Glomerular visceral epithelial cell (primary cell): Measurements from ENCODE around the gene GJB4.
A peak's percentile ranks its signal among the peaks of the same experiment; 100 is the strongest.

Experiments
- DNase-seq: peaks from one replicate; pipeline ENCODE4 v3.0.0-alpha.2; 2016; ENCODE audit errors: extremely low spot score

The GJB4 gene

GRCh38 chr1:34778381-34778780 is 18.8 kb downstream of the GJB4 start:
- DNase-seq = no peak

- no peak for DNase-seq
Observed at GRCh38 chr1:34779005-34779404, 19.5 kb downstream of the GJB4 start.

DNA sequence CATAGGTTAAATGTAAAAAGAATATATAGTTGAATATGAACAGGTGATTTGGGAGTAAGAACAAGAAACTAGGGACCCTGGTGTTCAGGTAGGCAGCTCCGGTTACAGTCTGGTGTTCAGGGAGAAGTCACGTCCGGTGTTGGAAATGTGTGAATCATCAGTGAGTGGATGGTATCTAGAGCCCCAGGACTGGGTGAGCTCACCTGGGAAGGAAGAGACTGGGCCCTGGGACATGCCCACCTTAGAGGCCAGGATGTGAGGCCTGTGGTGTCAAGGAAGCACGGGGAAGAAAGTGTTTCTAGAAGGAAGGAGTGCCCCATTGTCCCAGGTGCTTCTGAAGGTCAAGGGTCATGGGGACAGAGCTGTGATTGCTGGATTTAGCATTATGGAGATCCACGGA is 20.0 kb downstream of the GJB4 start:
- no peak for DNase-seq

DNA sequence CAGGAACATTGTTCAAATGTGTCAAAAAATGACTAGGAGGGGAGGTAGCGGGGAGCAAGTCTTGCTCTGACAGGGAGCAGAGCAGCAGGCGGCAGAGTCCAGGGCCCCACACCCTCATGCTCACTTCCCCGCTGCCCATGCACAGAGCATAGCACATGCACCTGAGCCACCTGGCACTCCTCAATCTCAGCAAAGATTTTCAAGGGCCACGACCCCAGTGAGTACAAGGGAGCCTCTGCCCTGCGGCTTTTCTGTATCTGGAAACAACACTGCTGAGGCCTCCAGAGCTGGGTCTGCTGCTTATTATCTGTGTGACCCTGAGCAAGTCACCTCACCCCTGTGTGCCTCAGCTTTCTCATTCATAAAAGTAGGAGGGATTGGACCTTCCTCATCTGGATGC is 20.4 kb downstream of the GJB4 start:
- no peak for DNase-seq

DNA sequence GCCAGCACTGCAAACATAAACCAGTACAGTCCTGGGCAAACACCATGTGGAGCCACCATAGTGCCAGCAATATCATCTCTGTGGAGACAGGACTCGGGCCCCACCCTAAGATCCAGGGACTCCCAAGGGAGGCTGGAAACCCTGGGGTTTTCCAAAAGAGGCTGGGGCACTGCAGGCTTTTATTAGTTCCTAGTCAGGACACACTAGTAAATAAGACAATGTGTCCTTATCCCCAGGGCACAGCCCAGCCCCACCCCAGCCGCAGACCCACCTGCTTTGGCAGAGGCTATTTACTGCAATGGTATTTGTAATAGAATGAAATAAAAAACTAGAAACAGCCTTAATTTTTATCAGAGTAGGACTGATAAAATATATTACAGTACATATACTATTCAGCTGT is 21.0 kb downstream of the GJB4 start:
- DNase-seq = no peak

DNA sequence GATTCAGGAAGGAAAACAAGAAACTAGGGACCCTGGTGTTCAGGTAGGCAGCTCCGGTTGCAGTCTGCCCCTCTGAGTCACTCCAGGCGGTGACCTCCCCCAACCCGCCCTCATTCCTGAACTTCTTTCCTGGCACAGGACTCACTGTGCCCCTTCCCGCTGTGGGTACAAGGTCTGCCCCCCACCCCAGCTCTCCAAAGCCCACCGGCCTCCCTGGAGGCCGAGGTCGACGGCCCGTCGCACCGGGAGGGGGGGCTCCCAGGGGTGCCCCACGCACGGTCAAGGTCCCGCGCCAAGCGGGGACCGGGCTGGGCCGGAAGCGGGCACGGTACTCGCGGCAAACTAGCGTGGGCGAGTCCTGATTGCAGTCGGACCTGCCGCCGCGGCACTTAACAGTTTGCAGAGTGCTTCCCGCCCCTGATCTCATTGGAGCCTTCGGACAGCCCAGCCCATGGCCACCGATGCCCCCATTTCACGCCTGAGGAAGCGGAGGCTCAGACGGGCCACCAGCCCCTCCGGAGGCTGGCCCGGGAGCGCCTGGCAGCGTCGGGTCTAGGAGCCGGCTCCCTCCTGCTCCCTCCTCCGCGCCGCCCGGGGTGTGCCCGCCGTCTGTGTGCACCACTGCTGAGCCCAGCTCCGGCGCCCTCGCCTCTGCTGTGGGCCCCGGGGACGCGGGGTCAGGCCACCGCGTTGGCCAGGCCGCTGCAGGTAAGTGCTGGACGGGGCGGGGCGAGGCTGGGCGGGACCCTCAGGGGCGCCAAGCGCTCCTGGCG is 21.7 kb downstream of the GJB4 start, which contains the start of gene GJB3:
GJB3 (plus strand) TSS at position 144 of the 773 bp plus-strand sequence. CDS start 3,549 bp downstream, outside the sequence.
- no peak for DNase-seq

DNA sequence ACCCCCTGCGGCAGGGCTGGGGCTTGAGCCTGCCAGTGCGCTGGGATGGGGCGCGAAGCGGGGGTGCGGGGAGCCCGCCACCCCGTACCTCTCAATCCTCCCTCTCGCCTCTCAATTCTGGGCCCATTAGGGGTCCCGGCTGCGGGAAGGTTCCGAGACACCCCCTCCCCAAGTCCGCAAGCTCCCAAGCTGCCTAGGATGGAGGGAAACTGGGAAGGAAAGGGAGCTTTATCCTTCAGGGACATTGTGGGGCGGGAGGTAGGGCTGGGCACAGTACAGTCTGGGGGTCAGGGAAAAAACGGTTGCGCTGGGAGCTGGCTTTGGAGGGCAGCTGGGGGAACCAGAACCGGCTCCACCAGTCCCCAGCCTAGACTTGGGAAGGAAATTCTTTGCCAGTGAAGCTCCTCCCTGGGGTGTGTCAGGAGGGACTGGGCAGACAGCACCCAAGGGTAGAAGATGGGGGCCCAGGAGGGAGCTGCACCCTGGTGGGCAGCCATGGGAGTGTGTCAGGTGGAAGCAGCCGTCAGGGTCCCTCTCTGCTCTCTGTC is 22.4 kb downstream of the GJB4 start:
- no peak for DNase-seq

DNA sequence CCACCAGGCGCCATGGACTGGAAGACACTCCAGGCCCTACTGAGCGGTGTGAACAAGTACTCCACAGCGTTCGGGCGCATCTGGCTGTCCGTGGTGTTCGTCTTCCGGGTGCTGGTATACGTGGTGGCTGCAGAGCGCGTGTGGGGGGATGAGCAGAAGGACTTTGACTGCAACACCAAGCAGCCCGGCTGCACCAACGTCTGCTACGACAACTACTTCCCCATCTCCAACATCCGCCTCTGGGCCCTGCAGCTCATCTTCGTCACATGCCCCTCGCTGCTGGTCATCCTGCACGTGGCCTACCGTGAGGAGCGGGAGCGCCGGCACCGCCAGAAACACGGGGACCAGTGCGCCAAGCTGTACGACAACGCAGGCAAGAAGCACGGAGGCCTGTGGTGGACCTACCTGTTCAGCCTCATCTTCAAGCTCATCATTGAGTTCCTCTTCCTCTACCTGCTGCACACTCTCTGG is 25.2 kb downstream of the GJB4 start:
- DNase-seq = no peak

DNA sequence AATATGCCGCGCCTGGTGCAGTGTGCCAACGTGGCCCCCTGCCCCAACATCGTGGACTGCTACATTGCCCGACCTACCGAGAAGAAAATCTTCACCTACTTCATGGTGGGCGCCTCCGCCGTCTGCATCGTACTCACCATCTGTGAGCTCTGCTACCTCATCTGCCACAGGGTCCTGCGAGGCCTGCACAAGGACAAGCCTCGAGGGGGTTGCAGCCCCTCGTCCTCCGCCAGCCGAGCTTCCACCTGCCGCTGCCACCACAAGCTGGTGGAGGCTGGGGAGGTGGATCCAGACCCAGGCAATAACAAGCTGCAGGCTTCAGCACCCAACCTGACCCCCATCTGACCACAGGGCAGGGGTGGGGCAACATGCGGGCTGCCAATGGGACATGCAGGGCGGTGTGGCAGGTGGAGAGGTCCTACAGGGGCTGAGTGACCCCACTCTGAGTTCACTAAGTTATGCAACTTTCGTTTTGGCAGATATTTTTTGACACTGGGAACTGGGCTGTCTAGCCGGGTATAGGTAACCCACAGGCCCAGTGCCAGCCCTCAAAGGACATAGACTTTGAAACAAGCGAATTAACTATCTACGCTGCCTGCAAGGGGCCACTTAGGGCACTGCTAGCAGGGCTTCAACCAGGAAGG is 25.8 kb downstream of the GJB4 start:
- DNase-seq = no peak

DNA sequence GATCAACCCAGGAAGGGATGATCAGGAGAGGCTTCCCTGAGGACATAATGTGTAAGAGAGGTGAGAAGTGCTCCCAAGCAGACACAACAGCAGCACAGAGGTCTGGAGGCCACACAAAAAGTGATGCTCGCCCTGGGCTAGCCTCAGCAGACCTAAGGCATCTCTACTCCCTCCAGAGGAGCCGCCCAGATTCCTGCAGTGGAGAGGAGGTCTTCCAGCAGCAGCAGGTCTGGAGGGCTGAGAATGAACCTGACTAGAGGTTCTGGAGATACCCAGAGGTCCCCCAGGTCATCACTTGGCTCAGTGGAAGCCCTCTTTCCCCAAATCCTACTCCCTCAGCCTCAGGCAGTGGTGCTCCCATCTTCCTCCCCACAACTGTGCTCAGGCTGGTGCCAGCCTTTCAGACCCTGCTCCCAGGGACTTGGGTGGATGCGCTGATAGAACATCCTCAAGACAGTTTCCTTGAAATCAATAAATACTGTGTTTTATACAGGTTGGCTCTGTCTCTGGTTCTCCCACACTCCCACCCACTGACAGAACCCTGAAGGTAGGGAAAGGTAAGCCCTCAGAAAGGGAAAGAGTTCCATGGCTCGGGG is 26.4 kb downstream of the GJB4 start:
- no peak for DNase-seq

GRCh38 chr1:34786521-34787325 is 27.2 kb downstream of the GJB4 start:
- peak; percentile 69 for DNase-seq

DNA sequence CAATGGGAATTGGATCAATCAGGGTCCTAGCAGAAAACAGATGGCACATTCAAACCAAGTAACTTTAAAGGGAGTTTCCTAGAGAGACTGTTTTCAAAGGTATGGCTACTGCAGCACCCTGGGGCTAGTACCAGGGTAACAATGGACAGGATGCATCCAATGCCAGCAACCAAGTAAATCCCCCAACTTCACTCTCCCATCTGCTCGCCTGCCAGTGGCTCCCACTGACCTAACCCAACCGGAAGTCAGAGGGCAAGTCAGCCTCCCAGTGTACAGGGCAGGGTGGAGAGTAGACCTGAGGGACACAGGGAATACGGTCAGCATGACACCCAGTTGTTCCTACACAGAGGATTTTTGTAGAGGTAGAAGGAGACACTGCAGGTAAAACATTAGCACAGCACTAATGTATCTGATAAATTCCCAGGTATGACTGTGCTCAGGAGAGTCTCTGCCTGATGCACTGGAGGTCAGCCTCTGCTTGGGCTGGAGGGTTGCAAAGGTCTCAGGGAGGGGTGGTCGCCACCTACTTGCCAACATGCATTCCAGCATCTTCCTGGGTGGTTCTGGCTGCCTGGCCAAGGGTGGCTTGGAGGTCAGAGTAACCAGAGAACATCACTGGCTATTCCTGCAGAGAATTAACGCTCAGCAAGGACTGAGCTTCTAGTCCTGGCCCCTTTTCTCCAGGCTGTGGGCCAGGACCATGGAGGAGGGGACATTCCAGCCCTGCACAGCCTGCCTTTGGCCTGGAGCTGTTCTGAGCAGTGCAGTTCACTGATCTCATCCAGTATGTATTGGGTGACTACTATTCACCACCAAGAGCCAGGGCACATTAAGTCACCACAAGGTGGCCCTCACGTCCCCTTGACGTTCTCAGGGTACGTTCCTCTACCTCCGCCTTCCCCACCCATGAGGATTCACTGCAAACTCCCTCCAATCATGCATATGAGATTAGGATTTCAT is 28.2 kb downstream of the GJB4 start:
- no peak for DNase-seq

- DNase-seq = no peak
Observed at GRCh38 chr1:34790985-34791384, 31.4 kb downstream of the GJB4 start.

DNA sequence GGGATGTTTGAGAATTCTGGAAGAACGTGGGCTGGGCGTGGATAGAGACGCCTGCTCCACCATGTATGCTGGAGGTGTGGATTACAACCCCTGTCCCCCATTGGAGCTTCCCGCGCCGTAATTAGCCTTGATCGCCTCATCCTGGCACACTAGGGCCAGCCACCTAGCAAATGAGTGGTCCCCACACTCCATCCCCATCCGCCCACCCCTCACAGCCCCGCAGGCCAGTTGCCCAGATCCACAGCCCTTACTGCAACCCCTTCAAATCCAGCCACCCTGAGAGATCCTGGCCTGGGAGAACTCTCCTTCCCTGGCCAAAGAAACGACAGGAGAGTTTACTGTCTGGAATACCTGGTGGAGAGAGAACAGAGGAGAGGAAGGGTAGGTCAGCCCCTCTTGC is 32.9 kb downstream of the GJB4 start:
- no peak for DNase-seq

DNA sequence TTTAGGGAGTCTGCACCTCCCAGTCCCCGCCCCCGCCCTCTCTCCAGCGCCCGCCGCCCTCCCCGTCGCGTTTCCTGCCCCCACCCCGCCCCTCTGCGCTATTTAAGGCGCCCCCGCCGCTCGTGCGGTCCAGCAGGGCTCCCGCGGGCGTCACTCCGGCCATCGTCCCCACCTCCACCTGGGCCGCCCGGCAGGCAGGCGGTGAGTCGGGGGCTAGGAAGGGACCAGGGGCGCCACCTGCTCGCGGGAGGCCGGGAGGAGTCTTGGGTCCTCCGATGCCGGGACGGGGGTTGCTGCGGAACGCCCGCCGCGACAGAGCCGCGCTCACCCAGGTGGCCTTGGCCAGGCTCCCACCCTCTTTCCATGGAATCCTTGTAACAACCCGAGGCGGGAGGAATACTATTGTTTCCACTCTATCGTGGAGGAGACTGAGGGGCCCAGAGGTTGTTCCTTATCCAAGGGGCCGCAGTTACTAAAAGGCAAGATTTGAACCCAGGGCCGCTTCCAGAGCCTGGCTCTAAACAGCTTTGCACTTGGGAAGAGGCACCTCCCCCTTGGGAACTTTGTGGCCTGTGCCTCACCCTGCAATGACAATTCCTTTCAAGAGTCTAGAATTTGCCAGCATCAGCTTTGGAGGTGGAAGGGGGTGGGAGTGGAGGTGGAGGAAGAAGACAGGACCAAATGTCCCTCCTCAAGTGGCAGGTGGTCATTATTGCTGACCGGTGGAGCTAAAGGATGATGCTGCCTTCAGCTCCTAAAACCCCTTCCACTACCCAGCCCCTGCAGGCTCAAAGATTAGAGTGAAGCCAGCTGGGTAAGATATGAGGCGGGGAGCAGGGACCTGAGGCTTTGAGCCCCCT is 33.6 kb downstream of the GJB4 start, which contains the start of gene GJA4:
GJA4 (plus strand) TSS at position 132 of the 860 bp plus-strand sequence. CDS start 1,215 bp downstream, outside the sequence.
- no peak for DNase-seq

- peak; percentile 64 for DNase-seq
Observed at GRCh38 chr1:34794001-34794789, 34.7 kb downstream of the GJB4 start.

- no peak for DNase-seq
Observed at GRCh38 chr1:34794790-34795180, 35.2 kb downstream of the GJB4 start.

DNA sequence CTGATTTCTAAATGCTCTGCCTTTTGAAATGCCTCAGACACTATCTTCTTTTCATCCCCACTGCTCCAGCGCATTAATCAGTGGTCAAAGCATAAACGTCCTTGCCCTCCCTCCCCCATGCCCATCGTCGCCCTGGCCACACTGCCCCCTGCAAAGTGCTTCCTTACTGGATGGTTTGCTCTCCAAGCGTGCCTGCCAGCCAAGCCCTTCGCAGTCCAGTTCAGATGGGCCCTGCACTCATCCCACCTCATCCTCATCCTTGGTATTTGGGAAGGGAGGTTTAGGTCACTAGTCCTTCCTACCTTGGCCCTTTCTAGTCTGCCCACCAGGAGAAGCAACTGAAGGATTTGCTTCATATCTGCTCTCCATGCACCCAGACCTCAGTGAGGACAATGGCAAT is 36.4 kb downstream of the GJB4 start:
- no peak for DNase-seq

- no peak for DNase-seq
Observed at GRCh38 chr1:34796990-34797389, 37.5 kb downstream of the GJB4 start.
